Measurements from ENCODE around the gene L3MBTL1. TPM values are rescaled to one million over a fixed set of nuclear protein-coding genes. Genes with fewer than 3 reads are reported as not detected.

Gene L3MBTL1
- total RNA-seq, 1 experiment from 2014 or later: 1.2 TPM

DNA sequence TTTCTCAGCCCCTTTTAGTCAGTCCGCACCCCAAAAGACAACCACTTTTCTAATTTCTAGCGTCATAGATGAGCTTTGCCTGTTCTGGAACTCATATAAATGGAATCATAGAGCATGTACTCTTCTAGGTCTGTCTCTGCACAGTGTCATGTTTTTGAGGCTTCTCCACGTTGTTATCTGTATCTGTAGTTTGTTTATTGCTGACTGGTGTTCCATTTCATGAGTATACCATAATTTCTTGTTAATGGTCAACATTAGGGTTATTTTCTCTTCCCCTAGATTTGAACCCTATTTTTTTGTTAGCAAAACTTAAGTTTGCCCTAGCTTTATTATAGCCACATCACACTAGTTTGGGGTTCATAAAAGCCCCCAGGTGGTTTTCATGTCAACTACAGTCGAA is 35.2 kb downstream of the L3MBTL1 start:
- no peak for DNase-seq (ENCODE audit: low read depth, low spot score)
- in situ Hi-C loops (cut with HindIII; ENCODE audit: low pct_unique_long_range_greater_than_20kb, low sequenced_read_pairs): no loop called here

DNA sequence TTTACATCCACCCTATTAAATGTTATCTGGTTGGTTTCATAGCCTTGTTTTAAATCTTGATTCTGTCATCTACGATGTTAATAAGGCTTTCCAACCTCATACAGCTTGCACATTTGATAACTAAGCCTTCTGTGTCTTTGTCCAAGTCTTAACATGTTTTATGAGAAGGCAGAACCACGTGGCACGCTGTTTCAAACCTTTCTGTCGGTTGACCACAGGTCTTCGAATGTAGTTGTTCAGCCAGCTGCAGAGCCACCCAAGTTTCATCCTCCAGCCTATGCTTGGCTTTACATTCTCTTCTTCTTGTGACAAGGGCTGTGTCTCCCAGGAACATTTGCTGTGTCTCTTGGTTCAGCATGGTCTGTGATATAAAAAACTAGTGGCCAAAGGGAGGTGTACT is 35.6 kb downstream of the L3MBTL1 start:
- no peak for DNase-seq (ENCODE audit: low read depth, low spot score)
- in situ Hi-C loops (cut with HindIII; ENCODE audit: low pct_unique_long_range_greater_than_20kb, low sequenced_read_pairs): no loop called here

DNA sequence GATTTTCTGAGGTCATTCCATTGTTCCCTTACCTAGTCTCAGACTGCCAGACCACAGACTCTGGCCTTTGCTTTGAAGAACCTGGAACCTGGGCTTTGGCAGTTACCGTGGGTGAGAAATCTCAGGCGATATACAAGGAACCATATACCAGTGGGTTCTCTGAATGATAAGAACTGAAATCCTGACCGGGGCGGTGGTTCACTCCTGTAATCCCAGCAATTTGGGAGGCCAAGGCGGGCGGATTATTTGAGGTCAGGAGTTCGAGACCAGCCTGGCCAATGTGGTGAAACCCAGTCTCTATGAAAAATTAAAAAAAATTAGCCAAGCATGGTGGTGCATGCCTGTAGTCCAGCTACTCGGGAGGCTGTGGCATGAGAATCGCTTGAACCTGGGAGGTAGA is 37.0 kb downstream of the L3MBTL1 start:
- in situ Hi-C loops (cut with HindIII; ENCODE audit: low pct_unique_long_range_greater_than_20kb, low sequenced_read_pairs): no loop called here
- no peak for DNase-seq (ENCODE audit: low read depth, low spot score)

DNA sequence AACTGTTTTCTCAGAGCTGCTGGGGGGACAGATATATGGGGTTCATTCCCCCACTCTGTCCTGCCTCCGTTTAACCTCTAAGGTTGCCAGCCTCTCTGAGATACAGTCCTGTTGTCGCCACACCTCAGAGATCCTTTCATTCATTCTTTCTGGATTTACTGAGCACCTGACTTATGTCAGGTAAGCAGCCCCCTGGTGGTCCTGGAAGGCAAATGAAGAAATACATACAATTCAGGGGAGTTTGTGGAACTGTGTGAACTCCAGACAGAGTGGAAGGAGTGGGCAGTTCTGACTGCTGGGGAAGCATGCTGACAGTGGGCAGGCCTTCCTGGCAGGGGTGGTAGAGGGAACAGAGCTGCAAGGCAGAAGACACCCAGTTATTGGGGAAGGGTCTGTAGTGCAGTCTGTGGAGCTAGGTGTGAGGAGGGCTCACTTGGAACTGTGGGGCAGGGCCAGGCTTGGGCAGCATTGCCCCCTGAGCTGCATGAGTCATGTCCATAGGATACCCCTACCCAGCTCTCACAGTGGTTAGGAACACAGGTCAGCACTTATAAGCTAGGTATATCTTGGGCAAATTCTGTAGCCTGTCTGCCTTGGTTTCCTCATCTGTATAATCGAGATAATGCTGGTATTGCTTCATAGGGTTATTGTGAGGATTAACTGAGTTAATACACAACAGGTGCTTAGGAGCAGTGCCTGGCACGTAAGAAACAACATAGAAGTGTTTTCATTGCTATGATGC is 38.5 kb downstream of the L3MBTL1 start:
- no peak for DNase-seq (ENCODE audit: low read depth, low spot score)
- in situ Hi-C loops (cut with HindIII; ENCODE audit: low pct_unique_long_range_greater_than_20kb, low sequenced_read_pairs): no loop called here

DNA sequence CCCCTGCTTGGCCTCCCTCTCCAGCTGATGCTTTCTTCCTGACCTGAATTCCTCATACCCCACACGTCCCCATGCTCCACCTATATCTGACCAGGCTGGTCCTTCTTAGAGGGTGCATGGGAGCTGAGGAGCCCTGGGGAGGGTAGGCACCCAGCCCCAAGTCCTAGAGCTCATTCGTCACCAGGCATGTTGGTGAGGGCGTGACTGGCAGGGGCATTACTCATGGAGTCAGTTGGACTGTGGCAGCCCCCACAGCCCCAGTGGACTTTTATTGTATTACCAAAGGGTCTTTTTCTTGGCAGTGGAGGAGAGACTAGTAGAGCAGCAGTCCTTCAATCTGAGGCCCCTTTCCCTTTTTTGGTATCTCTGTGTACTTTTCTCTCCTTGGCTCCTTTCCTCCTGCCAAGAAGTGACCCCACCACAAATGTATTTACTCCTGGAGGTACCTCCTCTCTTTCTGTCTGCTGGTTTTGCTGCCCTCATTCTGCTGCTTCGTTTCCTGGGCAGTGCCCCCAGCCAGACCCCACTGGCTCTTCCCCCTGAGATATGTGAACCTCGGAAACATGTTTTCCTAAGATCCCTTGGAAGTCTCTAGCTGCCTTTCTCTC is 40.9 kb downstream of the L3MBTL1 start:
- in situ Hi-C loops (cut with HindIII; ENCODE audit: low pct_unique_long_range_greater_than_20kb, low sequenced_read_pairs): no loop called here
- no peak for DNase-seq (ENCODE audit: low read depth, low spot score)

DNA sequence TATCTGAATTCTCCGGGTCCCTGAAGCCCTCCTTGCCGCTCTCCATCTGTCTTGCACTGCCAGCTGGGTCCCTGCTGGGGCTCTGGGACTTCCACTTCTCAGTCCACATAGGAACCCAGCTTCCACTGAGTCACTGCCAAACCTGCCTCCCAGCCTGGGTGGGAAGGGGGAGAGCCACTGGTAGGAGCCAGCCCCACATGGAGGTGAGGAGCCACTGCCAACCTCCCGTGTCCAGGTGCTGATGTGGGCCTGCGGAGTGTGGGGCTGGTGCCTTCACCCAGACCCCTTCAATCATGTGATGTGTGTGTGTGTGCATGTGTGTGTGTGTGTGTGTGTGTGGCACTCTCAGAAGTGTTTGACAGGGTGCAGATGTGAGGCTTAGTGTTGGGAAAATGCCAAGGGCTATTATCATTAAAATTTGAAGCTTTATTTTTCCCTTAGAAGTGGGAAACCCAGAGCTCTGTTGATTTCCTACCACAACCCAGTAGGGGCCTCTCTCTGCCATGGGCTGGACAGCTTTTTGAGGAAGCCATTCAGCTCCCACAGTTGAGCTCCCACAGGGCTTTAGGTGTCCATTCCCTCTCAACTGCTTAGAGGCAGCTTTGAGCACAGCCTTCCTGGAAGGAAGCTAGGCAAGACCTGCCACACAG is 42.0 kb downstream of the L3MBTL1 start:
- no peak for DNase-seq (ENCODE audit: low read depth, low spot score)
- in situ Hi-C loops (cut with HindIII; ENCODE audit: low pct_unique_long_range_greater_than_20kb, low sequenced_read_pairs): no loop called here

DNA sequence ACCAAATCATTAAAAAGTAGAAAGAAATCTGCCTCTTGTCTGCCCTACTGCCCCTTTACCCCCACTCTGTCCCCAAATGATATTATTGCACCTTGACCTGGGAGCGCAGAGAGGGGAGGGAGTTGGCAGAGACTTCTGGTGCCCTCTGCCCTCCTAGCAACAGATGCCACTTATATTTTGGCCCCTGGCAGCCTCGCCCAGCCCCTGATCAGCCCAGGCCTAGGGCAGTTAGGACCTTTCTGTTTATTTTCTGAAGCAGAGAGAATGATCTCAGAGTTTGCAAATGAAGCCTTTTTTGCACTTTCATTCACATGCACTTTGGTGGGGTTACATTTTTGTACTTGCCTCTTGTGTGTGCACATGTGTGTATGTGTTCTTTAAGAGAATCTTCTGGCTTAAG is 43.0 kb downstream of the L3MBTL1 start:
- DNase-seq (ENCODE audit: low read depth, low spot score): no peak
- in situ Hi-C loops (cut with HindIII; ENCODE audit: low pct_unique_long_range_greater_than_20kb, low sequenced_read_pairs): no loop called here

DNA sequence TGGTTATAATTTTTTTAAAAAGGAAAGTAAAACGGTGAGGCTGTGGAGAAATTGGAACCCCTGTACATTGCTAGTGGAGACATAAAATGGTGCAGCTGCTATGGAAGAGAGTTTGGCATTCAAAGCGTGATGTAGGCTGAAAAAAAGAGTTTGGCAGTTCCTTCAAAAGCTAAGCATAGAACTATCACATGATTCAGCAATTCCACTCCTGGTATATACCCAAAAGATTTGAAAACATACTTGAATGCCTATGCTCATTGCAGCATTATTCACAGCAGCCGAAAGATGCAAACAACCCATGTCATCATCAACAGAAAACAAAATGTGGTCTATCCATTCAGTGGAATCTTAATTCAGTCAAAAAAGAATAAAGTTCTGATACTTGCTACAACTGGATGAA is 46.9 kb downstream of the L3MBTL1 start:
- in situ Hi-C loops (cut with HindIII; ENCODE audit: low pct_unique_long_range_greater_than_20kb, low sequenced_read_pairs): no loop called here
- DNase-seq (ENCODE audit: low read depth, low spot score): no peak

DNA sequence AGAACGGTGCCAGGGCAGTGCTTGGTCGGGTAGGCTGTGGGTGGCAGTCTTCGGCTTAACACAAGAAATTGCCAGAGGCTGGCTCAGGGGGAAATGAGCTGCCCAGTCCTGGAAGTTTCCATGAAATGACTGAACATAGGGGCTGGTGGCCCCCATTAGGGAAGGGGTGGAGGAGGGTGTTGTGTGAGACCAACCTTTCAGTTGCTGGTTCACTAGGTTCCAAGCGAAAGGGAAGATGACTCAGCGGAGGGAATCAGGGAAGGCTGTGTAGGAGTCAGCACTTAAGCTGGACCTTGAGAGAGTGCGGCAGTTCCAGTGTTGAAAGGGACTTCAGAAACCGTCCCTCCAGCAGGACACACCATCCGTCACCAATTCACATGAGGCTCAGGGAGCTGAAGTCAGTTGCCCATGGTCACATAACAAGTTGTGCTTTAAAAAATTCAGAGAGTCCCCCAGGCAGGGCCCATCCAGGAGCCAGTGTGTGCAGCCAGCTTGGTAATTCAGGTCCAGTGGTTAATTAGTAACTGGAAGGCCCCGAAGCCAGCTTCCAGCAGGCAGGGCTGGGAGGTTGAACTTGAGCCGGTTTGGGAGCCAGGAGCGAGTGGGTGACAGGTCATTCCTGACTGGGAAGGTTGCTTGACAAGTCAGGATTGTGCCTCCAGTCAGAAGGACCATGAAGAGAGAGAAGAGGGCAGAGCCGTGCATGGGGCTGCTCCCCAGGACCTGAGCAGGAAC is 51.1 kb downstream of the L3MBTL1 start, which contains the start of gene SGK2:
Gene SGK2, plus strand, starts transcription at position 616 of the 735 bp plus-strand sequence. CDS start 7,469 bp downstream, outside the sequence.
- no peak for DNase-seq (ENCODE audit: low read depth, low spot score)
- in situ Hi-C loops (cut with HindIII; ENCODE audit: low pct_unique_long_range_greater_than_20kb, low sequenced_read_pairs): no loop called here

DNA sequence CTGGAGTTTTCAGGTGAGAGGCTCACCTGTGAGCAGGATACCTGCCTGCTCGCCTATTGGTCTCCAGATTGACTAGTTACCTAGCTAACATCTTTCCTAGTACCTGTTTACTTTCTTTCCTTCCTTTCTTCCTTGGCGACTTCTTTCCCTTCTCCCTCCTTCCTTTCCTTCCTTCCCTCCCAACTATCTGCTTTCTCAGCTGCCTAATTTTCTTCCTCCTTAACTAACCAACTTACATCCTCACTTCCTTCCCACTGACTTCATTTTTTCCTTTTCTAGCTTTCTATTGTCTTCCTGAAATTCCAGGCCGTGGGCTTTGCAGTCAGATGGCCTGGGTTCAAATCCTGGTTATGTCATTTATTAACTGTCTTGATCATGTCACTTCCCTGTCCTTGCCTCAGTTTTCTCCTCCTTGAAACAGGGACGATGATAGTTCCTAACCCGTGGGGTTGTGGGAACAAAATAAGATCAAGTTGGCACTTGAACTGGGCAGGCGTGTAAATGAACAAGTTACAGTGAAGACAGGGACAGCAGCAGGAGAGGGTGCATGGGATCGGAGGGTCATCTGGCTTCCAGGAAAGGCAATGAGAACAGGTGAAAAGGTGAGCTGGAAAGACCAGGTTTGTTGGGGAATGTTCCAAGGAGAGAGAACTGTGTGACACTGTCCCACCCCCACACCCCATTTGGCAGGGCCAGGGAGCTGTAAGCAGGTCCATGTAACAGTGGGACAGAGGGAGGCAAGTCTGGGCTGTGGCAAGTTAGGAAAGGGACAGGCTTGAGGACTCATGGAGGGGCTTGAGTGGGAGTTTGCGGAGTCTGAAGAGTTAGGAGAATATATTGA is 51.9 kb downstream of the L3MBTL1 start:
- in situ Hi-C loops (cut with HindIII; ENCODE audit: low pct_unique_long_range_greater_than_20kb, low sequenced_read_pairs): no loop called here

DNA sequence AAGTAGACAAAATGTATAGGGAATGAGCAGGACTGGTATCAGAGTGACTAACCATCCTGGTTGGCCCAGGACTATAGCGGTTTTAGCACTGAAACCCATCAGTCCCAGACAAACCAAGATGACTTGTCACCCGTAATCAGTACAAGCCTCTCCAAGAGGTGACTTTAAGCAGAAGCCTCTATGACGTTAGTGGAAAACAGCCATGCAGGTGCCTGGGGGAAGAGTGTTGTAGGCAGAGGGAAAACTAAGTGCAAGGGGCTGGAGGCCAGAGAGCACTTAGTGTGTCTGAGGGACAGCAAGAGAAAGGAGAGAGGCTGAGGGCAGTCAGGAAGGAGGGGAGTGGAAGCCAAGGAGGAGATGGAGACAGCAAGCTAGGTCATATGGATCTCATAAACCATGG is 53.5 kb downstream of the L3MBTL1 start:
- DNase-seq (ENCODE audit: low read depth, low spot score): no peak
- in situ Hi-C loops (cut with HindIII; ENCODE audit: low pct_unique_long_range_greater_than_20kb, low sequenced_read_pairs): no loop called here

More for the DNA sequence above, 51.9 kb downstream of the L3MBTL1 start:
- no peak for DNase-seq (ENCODE audit: low read depth, low spot score)

DNA sequence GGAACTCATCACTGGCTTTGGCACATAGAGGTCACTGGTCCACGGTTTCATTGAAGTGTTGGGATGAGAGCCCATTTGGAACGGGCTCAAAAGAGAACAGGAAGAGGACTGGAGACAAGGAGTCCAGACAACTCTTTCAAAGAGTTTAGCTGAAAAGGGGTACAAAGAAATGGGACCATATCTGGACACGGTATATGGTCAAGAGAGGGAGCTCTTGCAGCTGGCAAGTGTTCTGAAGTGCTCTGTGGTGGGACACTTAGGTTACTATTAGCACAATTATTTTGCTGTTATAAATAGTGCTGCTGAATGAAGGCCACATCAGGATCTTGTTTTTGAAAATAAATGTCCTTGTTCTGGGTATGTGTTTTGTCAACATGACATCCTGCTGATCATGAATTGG is 55.9 kb downstream of the L3MBTL1 start:
- in situ Hi-C loops (cut with HindIII; ENCODE audit: low pct_unique_long_range_greater_than_20kb, low sequenced_read_pairs): no loop called here

DNA sequence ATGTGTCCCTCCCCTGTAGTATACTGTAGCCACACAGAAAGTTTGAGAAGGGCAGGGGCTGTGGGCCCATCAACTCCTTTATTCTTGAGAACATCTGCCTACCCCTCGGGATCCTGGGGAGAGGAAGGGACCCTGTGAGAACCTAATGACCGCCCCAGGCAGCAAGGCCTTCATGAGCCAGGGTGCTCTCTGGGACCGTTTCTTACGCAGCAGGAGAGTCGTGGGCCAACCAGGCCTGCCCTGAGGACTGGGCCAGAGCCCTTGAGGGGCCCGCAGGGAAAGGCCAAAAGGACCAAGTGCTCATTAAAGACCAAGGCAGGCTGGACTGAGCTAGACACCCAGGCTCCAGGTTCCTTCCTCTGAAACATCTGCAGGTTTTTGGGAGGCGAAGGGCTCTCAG is 56.5 kb downstream of the L3MBTL1 start:
- DNase-seq (ENCODE audit: low read depth, low spot score): no peak
- in situ Hi-C loops (cut with HindIII; ENCODE audit: low pct_unique_long_range_greater_than_20kb, low sequenced_read_pairs): no loop called here

More for the DNA sequence above, 55.9 kb downstream of the L3MBTL1 start:
- DNase-seq (ENCODE audit: low read depth, low spot score): peak; percentile 51

DNA sequence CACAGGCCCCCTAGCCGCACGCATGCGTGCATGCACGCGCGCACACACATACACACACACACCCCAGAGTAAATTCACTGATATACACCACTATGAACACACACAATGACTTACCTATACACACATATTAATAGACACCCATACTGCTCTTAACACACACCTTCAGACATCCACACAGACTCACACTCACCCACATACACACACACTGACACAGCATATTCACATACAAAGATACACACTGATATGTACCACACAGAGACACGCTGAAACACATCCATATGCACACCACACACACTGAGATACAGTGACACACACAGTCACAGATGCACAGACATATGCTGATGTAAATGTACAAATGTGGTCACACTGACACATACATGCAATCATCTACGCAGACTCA is 57.0 kb downstream of the L3MBTL1 start:
- in situ Hi-C loops (cut with HindIII; ENCODE audit: low pct_unique_long_range_greater_than_20kb, low sequenced_read_pairs): no loop called here
- no peak for DNase-seq (ENCODE audit: low read depth, low spot score)

DNA sequence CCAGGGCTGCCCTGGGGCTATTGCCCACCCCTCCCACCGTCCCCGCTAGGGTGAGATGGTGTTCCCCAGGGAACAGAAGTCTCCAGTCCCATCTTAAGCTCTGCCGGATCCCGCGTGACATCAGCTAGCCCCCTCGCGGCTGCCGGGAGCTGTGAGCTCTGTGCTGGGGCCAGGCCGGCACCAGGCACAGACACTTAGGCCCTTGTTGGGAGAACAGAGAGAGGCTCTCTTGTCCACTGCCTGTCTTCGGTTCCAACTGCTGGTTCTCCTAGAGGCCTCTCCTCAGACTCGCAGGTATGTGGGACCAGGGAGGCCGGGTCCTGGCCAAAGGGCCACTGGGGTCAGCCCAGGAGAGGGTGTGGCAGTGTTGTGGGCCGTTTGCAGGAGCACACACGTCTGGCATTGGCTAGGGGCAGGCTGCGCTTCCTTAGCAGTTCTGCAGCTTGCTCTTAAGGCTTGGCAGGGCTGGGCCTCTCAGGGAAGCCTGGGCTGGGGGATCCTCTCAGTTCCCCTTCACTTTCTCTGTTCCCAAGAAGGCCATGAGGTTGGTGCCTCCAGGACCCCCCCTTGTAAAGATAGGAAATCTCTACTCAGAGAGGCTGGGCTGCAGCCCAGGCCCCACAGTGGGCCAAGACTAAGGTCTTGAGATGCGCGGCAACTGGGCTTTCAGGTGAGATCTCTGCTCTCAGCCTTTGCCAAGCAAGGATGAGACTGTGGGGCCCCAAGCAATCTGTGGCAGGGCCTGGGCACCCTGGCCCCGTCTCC is 57.7 kb downstream of the L3MBTL1 start:
- in situ Hi-C loops (cut with HindIII; ENCODE audit: low pct_unique_long_range_greater_than_20kb, low sequenced_read_pairs): no loop called here
- peak; percentile 32 for DNase-seq (ENCODE audit: low read depth, low spot score)

DNA sequence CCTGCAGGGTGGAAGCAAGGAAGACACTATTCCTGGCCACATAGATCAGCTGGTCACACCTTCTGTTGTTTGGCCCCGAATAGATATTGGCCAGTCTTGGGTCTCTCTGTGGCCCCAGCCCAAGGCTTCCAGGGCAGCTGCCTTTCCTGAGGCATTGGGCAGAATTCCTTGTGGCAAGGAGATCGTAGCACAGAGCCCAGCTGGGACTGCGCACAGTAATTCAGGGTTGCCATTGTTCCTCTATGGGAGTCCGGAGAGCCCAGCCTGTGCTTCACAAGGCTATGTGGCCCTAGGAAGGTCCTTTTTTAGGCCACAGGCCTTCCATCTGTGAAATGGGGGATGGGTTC is 58.2 kb downstream of the L3MBTL1 start:
- DNase-seq (ENCODE audit: low read depth, low spot score): no peak
- in situ Hi-C loops (cut with HindIII; ENCODE audit: low pct_unique_long_range_greater_than_20kb, low sequenced_read_pairs): no loop called here

DNA sequence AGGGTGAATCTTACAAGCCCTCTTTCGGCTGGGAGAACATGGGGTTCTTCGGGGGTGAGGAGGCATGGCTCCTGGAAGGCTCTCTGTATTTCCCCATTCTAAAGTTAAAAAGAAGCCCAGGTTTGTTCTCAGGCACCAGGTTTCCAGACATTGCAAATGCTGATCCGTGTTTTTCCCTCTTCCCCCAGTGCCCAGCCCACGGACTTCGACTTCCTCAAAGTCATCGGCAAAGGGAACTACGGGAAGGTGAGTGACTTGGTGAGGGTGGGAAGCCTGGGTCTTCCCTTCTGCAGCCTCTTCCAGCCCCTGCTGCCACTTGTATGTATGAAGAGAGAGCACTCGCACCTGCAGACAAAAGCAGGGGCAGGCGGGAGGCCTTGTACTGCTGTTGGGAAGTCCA is 60.0 kb downstream of the L3MBTL1 start:
- in situ Hi-C loops (cut with HindIII; ENCODE audit: low pct_unique_long_range_greater_than_20kb, low sequenced_read_pairs): no loop called here
- no peak for DNase-seq (ENCODE audit: low read depth, low spot score)
